Activated naive CD4-positive, alpha-beta T cell treated with anti-CD3 and anti-CD28 coated beads, Interleukin-2, amount 10 ng/mL, durations not matched to agents 7 days and 5 days (primary cell): Measurements from ENCODE around the gene TICAM1.
"Not testable (repeated sequence)": the region's sequence is repeated elsewhere in the genome, so short reads cannot be mapped to it uniquely, and the experiment has no call there.

Experiments
- CTCF ChIA-PET: fragments of 350-600 bp; sonication (Branson Sonifier 250); formaldehyde crosslinking; loops from one replicate; lab custom pipeline; 2021; ENCODE audit warnings: antibody characterized with exemption; lab: Charles Lee
- DNase-seq: peaks from one replicate; pipeline ENCODE4 v3.0.0-alpha.2; 2020
- H3K27ac Mint-ChIP-seq: one replicate; pipeline ENCODE4 v1.8.0; 2021; ENCODE audit warnings: mild to moderate bottlenecking, moderate library complexity, mixed read lengths
- H3K27me3 Mint-ChIP-seq: one replicate; pipeline ENCODE4 v1.8.0; 2021; ENCODE audit warnings: mild to moderate bottlenecking, mixed read lengths
- H3K36me3 Mint-ChIP-seq: one replicate; pipeline ENCODE4 v1.8.0; 2021; ENCODE audit warnings: mixed read lengths
- H3K4me1 Mint-ChIP-seq: one replicate; pipeline ENCODE4 v1.8.0; 2021; ENCODE audit warnings: mixed read lengths
- H3K4me3 Mint-ChIP-seq: one replicate; pipeline ENCODE4 v1.8.0; 2021; ENCODE audit warnings: mild to moderate bottlenecking, moderate library complexity, mixed read lengths
- H3K9me3 Mint-ChIP-seq: one replicate; pipeline ENCODE4 v1.8.0; 2021; ENCODE audit warnings: mixed read lengths

Gene TICAM1

GRCh38 chr19:4786412-4787016 is 45.0 kb downstream of the TICAM1 start:
- CTCF ChIA-PET, H3K27ac Mint-ChIP-seq, H3K4me1 Mint-ChIP-seq, H3K36me3 Mint-ChIP-seq, H3K4me3 Mint-ChIP-seq, H3K9me3 Mint-ChIP-seq, DNase-seq: not testable (repeated sequence)
- H3K27me3 Mint-ChIP-seq: peaks cover 39% of the 10 kb centered on the region

- no peak for DNase-seq
- Mint-ChIP-seq H3K4me1 (no peaks in the 10 kb centered on the region), H3K27ac (no peak overlapping the region), H3K27me3 (peaks cover 45% of the 10 kb centered on the region), H3K9me3 (no peaks in the 10 kb centered on the region), H3K36me3 (no peaks in the 10 kb centered on the region), H3K4me3 (no peak overlapping the region)
- CTCF ChIA-PET: no interaction called here
Observed at GRCh38 chr19:4781801-4782200, 49.7 kb downstream of the TICAM1 start.

- Mint-ChIP-seq H3K27me3 (peaks cover 45% of the 10 kb centered on the region), H3K4me3 (no peak overlapping the region), H3K4me1 (no peaks in the 10 kb centered on the region), H3K36me3 (no peaks in the 10 kb centered on the region), H3K9me3 (no peaks in the 10 kb centered on the region), H3K27ac (no peak overlapping the region)
- DNase-seq: no peak
- CTCF ChIA-PET: no interaction called here
Observed at GRCh38 chr19:4780860-4781259, 50.7 kb downstream of the TICAM1 start.

GRCh38 chr19:4778124-4778523 is 53.4 kb downstream of the TICAM1 start:
- H3K4me1 Mint-ChIP-seq, H3K9me3 Mint-ChIP-seq, H3K36me3 Mint-ChIP-seq, DNase-seq, CTCF ChIA-PET, H3K4me3 Mint-ChIP-seq, H3K27ac Mint-ChIP-seq: not testable (repeated sequence)
- peaks cover 24% of the 10 kb centered on the region for H3K27me3 Mint-ChIP-seq

GRCh38 chr19:4776436-4777211 is 54.9 kb downstream of the TICAM1 start:
- H3K36me3 Mint-ChIP-seq: no peaks in the 10 kb centered on the region
- no peaks in the 10 kb centered on the region for H3K4me1 Mint-ChIP-seq
- no peaks in the 10 kb centered on the region for H3K9me3 Mint-ChIP-seq
- no peak for DNase-seq
- H3K27ac Mint-ChIP-seq: no peak overlapping the region
- CTCF ChIA-PET: interaction anchor here (0.7 kb wide), 1 partner anchor 884 kb away, joined by 3 read pairs; no protein-coding TSS in a partner anchor
- peaks cover 21% of the 10 kb centered on the region for H3K27me3 Mint-ChIP-seq
- H3K4me3 Mint-ChIP-seq: no peak overlapping the region

GRCh38 chr19:4775627-4776152 is 55.8 kb downstream of the TICAM1 start:
- no peaks in the 10 kb centered on the region for H3K36me3 Mint-ChIP-seq
- H3K9me3 Mint-ChIP-seq: no peaks in the 10 kb centered on the region
- no peaks in the 10 kb centered on the region for H3K4me1 Mint-ChIP-seq
- peaks cover 18% of the 10 kb centered on the region for H3K27me3 Mint-ChIP-seq
- CTCF ChIA-PET: interaction anchor here (0.8 kb wide), 1 partner anchor 8 kb away, joined by 3 read pairs; no protein-coding TSS in a partner anchor
- H3K4me3 Mint-ChIP-seq: no peak overlapping the region
- DNase-seq: no peak
- H3K27ac Mint-ChIP-seq: no peak overlapping the region

- no peaks in the 10 kb centered on the region for H3K36me3 Mint-ChIP-seq
- no peaks in the 10 kb centered on the region for H3K4me1 Mint-ChIP-seq
- peaks cover 22% of the 10 kb centered on the region for H3K27me3 Mint-ChIP-seq
- no peak for DNase-seq
- H3K4me3 Mint-ChIP-seq: no peak overlapping the region
- H3K27ac Mint-ChIP-seq: no peak overlapping the region
- CTCF ChIA-PET: no interaction called here
- peaks cover 4% of the 10 kb centered on the region for H3K9me3 Mint-ChIP-seq
Observed at GRCh38 chr19:4774136-4774535, 57.4 kb downstream of the TICAM1 start.

GRCh38 chr19:4773047-4773640 is 58.4 kb downstream of the TICAM1 start:
- CTCF ChIA-PET: no interaction called here
- no peaks in the 10 kb centered on the region for H3K36me3 Mint-ChIP-seq
- no peak overlapping the region for H3K27ac Mint-ChIP-seq
- H3K27me3 Mint-ChIP-seq: peaks cover 19% of the 10 kb centered on the region
- no peaks in the 10 kb centered on the region for H3K4me1 Mint-ChIP-seq
- no peak for DNase-seq
- H3K9me3 Mint-ChIP-seq: peaks cover 4% of the 10 kb centered on the region
- H3K4me3 Mint-ChIP-seq: no peak overlapping the region

GRCh38 chr19:4772566-4772965 is 58.9 kb downstream of the TICAM1 start:
- H3K4me3 Mint-ChIP-seq: no peak overlapping the region
- peaks cover 4% of the 10 kb centered on the region for H3K9me3 Mint-ChIP-seq
- H3K27ac Mint-ChIP-seq: no peak overlapping the region
- no peaks in the 10 kb centered on the region for H3K36me3 Mint-ChIP-seq
- DNase-seq: no peak
- CTCF ChIA-PET: no interaction called here
- peaks cover 19% of the 10 kb centered on the region for H3K27me3 Mint-ChIP-seq
- no peaks in the 10 kb centered on the region for H3K4me1 Mint-ChIP-seq

GRCh38 chr19:4768934-4769777 is 62.4 kb downstream of the TICAM1 start:
- no peak overlapping the region for H3K4me3 Mint-ChIP-seq
- H3K4me1 Mint-ChIP-seq: no peaks in the 10 kb centered on the region
- CTCF ChIA-PET: no interaction called here
- H3K36me3 Mint-ChIP-seq: no peaks in the 10 kb centered on the region
- DNase-seq: peak; percentile 88
- no peak overlapping the region for H3K27ac Mint-ChIP-seq
- peaks cover 4% of the 10 kb centered on the region for H3K9me3 Mint-ChIP-seq
- H3K27me3 Mint-ChIP-seq: peaks cover 17% of the 10 kb centered on the region
